GM19240 (cell line): Measurements from ENCODE around the gene AIRE.
"Not testable (repeated sequence)": the region's sequence is repeated elsewhere in the genome, so short reads cannot be mapped to it uniquely, and the experiment has no call there.

Experiments
- DNase-seq: peaks from one replicate; pipeline ENCODE4 v3.0.0; 2011; ENCODE audit warnings: low spot score; ENCODE audit not compliant: insufficient read length

Gene AIRE

DNA sequence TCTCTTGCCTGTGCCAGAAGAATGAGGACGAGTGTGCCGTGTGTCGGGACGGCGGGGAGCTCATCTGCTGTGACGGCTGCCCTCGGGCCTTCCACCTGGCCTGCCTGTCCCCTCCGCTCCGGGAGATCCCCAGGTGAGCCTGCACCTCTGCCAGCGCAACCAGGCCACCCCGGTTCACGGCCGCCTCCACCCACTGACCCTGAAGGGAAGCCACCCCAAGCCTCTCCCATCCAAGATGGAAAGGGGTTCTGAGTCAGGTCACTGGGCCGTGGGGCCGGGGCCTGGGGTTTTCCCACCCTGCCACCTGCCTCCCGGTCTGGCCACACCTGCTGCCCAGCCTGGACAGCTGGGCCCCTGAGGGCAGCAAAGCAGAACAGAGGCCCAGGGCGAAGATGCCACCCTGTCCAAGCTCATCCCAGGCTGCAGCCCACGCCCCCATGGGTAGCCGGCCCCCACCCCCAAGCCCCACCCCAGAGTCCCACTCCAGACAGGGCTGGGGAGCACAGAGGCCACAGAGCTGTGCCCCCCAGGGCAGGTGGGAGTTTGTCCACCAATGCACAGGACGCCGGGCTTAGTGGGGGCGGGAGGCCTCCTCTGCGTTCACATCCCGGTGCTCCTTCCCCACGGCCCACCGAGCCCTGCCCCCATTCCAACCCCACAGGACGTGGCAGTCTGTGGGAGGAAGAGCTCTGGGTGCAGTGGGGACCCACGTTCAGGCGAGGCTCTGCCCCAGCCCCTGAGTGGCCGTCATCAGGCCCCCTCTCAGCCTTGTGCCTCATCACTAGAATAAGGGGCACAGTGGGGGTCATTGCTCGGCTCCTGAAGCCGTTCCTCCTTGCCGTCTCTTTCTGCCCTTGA, 5.6 kb downstream of the AIRE start:
- no peak for DNase-seq

DNA sequence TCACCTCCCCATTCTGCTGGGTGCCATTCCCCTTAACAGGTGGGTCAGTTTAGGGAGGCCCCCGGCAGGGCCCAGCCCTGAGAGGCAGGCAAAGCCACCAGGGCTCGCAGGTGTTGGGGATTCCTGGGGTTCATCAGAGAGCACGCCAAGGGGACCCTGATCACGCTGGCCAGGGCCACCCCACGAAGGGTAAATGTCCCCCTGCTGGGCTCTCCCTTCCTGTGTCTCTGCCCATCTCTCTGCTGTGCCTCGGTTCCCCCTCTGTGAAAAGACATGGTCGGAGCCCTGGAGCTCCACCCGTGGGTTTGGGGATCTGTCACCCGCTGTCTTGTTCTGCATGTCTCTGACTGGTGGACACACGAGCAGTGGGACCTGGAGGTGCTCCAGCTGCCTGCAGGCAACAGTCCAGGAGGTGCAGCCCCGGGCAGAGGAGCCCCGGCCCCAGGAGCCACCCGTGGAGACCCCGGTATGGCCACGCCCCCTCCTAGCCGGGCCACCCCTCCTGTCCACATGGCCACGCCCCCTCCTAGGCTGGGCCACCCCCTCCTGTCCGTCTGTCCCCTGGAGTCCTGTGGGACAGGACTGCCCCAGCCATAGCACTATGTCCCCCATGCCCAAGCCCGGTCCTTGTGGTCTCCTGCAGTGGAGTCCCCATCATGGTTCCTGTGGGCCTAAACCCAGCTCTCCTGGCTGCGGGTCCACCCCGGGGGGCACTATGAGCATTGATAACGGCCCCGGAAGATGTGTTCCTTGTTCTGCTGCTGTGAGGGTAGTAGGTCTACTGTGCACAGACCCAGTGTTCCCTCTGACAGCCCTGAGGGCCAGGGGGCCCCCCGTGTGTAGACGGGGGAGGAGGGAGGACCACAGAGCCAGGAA, 6.5 kb downstream of the AIRE start:
- no peak for DNase-seq

GRCh38 chr21:44292812-44293195, 7.1 kb downstream of the AIRE start:
- no peak for DNase-seq

GRCh38 chr21:44293551-44294231, 8.0 kb downstream of the AIRE start:
- DNase-seq, result no peak

DNA sequence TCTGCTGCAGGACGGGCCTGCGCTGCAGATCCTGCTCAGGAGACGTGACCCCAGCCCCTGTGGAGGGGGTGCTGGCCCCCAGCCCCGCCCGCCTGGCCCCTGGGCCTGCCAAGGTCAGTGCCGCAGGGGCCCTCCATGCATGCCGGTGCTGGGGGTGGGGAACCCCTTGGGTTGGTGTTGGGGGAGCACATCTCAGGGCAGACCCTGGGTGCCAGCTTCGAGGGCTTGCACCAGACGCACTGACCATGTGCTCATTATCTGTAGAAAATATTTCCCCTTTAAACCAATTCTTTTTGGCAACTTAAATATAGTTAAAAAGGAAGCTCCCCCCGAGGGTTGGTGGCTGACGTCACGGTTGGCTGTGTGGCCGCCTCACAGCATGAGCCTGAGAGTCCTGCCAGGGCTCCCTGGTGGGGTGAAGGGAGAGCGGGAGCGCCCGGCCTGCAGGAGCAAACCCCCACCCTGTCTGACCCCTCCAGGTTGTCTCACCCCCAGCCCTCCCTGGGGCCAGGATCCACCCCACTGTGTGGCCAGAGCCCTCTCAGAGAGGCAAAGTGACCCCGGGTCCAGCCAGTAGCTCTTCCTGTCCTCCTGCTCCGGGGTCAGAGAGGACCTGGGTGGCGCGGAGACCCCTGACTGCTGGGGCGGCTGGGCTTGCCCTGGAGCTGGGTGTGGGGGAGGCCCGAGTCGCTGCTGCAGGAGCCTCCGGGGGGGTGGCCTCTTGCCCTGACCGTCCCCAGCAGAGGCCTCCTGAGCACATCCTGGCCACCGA, 8.9 kb downstream of the AIRE start:
- no peak for DNase-seq

GRCh38 chr21:44295163-44295573, 9.5 kb downstream of the AIRE start:
- no peak for DNase-seq

- DNase-seq, result no peak
These were observed 10.0 kb downstream of the AIRE start for GRCh38 chr21:44295646-44296045.

- no peak for DNase-seq
These were observed 10.4 kb downstream of the AIRE start for GRCh38 chr21:44296103-44296519.

- no peak for DNase-seq
These were observed 11.2 kb downstream of the AIRE start for GRCh38 chr21:44296916-44297315.

DNA sequence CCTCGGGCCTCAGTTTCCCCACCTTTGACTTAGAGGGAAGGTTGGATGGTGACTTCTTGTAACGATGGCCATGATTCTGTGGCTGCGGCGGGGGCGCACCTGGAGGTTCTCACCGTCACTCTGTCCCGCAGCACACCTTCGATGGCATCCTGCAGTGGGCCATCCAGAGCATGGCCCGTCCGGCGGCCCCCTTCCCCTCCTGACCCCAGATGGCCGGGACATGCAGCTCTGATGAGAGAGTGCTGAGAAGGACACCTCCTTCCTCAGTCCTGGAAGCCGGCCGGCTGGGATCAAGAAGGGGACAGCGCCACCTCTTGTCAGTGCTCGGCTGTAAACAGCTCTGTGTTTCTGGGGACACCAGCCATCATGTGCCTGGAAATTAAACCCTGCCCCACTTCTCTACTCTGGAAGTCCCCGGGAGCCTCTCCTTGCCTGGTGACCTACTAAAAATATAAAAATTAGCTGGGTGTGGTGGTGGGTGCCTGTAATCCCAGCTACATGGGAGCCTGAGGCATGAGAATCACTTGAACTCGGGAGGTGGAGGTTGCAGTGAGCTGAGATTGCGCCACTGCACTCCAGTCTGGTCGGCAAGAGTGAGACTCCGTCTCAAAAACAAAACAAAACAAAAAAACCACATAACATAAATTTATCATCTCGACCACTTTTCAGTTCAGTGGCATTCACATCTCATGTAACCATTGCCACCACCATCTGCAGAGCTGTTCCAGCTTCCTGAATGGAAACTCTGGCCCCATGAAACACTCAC, 12.0 kb downstream of the AIRE start:
- DNase-seq, result peak; percentile 98

DNA sequence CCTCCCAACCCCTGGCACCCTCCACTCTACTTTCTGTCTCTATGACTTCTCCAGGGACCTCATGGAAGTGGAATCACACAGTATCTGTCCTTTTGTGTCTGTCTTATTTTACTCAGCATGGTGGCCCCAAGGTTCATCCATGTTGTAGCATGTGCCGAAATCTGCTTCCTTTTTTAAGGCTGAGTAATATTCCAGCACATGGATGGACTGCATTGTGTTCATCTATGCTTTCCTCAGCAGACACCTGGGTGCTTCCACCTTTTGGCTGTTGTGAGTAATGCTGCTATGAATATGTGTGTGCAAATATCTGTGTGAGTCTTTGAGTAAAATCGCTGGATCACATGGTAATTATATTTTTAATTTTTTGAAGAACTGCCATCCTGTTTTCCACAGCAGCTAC, 12.6 kb downstream of the AIRE start:
- DNase-seq, result no peak

- no peak for DNase-seq
These were observed 13.4 kb downstream of the AIRE start for GRCh38 chr21:44299085-44299457.

- peak; percentile 97 for DNase-seq
These were observed 14.0 kb downstream of the AIRE start, which contains the start of gene PFKL for GRCh38 chr21:44299458-44300261. Gene PFKL, plus strand, starts transcription at chr21:44300053. Its CDS starts 53 bp downstream, at chr21:44300106.

- peak; percentile 87 for DNase-seq
These were observed 14.7 kb downstream of the AIRE start for GRCh38 chr21:44300262-44300959.

DNA sequence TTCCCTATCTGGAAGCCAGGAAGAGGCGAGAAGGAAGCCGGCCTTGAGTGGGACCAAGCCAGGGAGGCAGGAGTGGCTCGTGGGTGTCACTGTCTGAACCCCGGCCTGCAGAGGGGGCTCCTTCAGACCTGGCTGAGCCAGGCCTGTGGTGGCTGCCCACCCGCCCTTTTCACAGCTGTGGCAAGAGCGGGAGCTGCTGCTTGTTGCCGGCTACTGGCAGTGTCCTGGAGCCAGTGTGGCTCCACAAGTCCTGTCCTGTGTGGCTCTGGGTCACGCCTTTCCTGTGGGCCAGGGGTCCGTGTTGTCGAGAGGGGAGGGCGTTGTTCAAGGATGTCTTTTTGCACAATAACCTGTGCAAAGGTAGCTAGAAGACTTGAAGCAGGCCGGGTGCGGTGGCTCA, 15.5 kb downstream of the AIRE start:
- DNase-seq, result no peak

DNA sequence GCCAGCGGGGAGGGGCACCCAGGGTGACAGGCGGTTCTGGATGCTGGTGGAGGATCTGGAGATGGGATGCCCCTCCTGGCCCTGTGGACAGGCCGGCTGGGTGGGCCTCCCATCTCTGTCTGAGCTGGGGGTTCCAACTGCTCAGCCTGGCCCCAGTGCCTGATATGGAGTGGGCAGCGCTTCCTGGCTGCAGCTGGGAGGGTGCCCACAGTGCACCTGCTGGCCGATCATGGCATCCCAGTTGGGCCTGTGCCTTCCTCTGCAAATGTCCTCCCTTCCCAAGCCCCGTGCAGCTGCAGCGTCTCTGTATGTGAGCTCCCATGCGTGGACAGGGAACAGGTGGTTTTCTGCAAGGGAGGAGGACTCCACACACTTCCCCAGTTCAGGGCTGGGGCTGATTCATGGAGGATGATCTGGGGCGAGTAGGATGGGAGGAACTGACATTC, 16.3 kb downstream of the AIRE start:
- DNase-seq, result no peak

- DNase-seq, result not testable (repeated sequence)
These were observed 17.1 kb downstream of the AIRE start for GRCh38 chr21:44302573-44303401.

DNA sequence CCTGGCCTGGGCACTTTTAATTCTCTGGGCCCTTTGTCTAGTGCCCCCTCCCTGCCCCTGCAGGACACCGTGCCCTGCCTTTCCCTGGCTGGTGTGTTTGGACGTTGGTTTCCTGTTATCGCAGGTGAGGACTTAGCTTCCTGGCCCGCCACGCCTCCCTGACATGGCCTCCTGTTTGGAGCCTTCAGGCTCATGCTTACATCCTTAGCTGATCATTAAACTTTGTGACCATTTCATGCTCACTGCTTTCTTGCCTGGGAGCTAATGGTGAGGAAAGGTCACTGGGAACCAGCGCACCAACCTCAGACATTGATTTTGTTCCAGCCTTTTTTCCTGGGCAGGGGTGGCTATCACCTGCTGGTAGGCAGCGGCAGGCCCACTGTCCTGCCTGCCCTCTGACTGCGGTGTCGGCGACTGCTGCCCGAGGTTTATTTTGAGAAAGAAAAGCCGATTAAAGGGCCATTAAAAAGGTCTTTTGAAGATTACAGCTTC, 17.9 kb downstream of the AIRE start:
- DNase-seq, result no peak
